H1 (cell line): ENCODE data around the gene PRRG3. TPM values are rescaled to one million over a fixed set of nuclear protein-coding genes. Genes with fewer than 3 reads are reported as not detected.

Experiments used
- CTCF ChIA-PET: fragments of 300-600 bp; sonication (Branson Sonifier 250); formaldehyde crosslinking; loops from one replicate; lab custom pipeline; 2021; ENCODE audit not compliant: partially characterized antibody; lab: Charles Lee
- POLR2A ChIA-PET: fragments of 300-600 bp; sonication (Branson Sonifier 250); formaldehyde crosslinking; loops from one replicate; lab custom pipeline; 2021; ENCODE audit warnings: inconsistent platforms; ENCODE audit not compliant: partially characterized antibody; lab: Charles Lee
- DNase-seq, 2 experiments: peaks; one replicate each; pipeline versions ENCODE4 v3.0.0 to v3.0.0-alpha.2; 2010 to 2022; ENCODE audit warnings: low spot score in 2 of 2, low read depth in 1 of 2, mixed read lengths in 1 of 2
- FAIRE-seq: peaks from 2 replicates; lab custom pipeline; 2011; peaks lifted over from hg19 to GRCh38; lab: Jason Lieb, UNC
- H2AFZ ChIP-seq: 2 replicates; pipeline ENCODE4 v1.8.1; 2012; ENCODE audit warnings: low read length, inconsistent platforms
- H2AK5ac ChIP-seq: 2 replicates; pipeline ENCODE4 v1.6.1; 2013; ENCODE audit warnings: low read depth, low read length
- H2BK120ac ChIP-seq: replicated peaks from 2 replicates; pipeline ENCODE3; 2013; ENCODE audit warnings: low read depth, low read length, inconsistent platforms
- H2BK12ac ChIP-seq: 2 replicates; pipeline ENCODE4 v1.6.1; 2013; ENCODE audit warnings: low read depth, low read length
- H2BK15ac ChIP-seq: 2 replicates; pipeline ENCODE4 v1.6.1; 2013; ENCODE audit warnings: low read length
- H2BK20ac ChIP-seq: 2 replicates; pipeline ENCODE4 v1.6.1; 2013; ENCODE audit warnings: low read length
- H2BK5ac ChIP-seq: 2 replicates; pipeline ENCODE4 v1.6.1; 2013; ENCODE audit warnings: low read depth, low read length
- H3K14ac ChIP-seq: 2 replicates; pipeline ENCODE4 v1.6.1; 2013; ENCODE audit warnings: inconsistent platforms; ENCODE audit not compliant: insufficient read length
- H3K18ac ChIP-seq: 2 replicates; pipeline ENCODE4 v1.6.1; 2013; ENCODE audit warnings: low read length; ENCODE audit errors: extremely low read depth
- H3K23ac ChIP-seq: 2 replicates; pipeline ENCODE4 v1.6.1; 2013; ENCODE audit warnings: inconsistent platforms; ENCODE audit not compliant: insufficient read length
- H3K23me2 ChIP-seq: 2 replicates; pipeline ENCODE4 v1.6.1; 2013; ENCODE audit warnings: low read depth, low read length
- H3K27ac ChIP-seq: 2 replicates; pipeline ENCODE4 v1.6.1; 2011; ENCODE audit warnings: low read depth, low read length, inconsistent platforms
- H3K27me3 ChIP-seq, 4 experiments: replicated peaks in 1 of 4; 1 replicate in 1 of 4; 2 replicates in 3 of 4; pipeline versions ENCODE4 v1.6.1 to v1.8.1; 2011 to 2013; ENCODE audit warnings: low read length in 3 of 4, mild to moderate bottlenecking in 3 of 4, inconsistent platforms in 2 of 4, mixed read lengths in 2 of 4, moderate library complexity in 1 of 4; ENCODE audit not compliant: control insufficient read depth in 3 of 4, insufficient read depth in 3 of 4; ENCODE audit errors: extremely low read depth in 1 of 4
- H3K36me3 ChIP-seq, 4 experiments: 2 replicates each; pipeline versions ENCODE4 v1.6.1 to v1.8.1; 2011 to 2013; ENCODE audit warnings: mild to moderate bottlenecking in 4 of 4, low read length in 3 of 4, moderate library complexity in 2 of 4, control low read depth in 1 of 4, inconsistent platforms in 1 of 4; ENCODE audit not compliant: insufficient read depth in 4 of 4, control insufficient read depth in 2 of 4
- H3K4ac ChIP-seq: replicated peaks from 2 replicates; pipeline ENCODE3; 2013; ENCODE audit warnings: low read length, low read depth, mixed read lengths, inconsistent platforms; ENCODE audit not compliant: insufficient read length
- H3K4me1 ChIP-seq, 4 experiments: replicated peaks in 1 of 4; 1 replicate in 1 of 4; 2 replicates in 3 of 4; pipeline versions ENCODE4 v1.6.1 to v1.8.1; 2011 to 2013; ENCODE audit warnings: low read length in 3 of 4, inconsistent platforms in 2 of 4, mixed read lengths in 1 of 4; ENCODE audit not compliant: insufficient read depth in 4 of 4, control insufficient read depth in 3 of 4
- H3K4me2 ChIP-seq, 2 experiments: 2 replicates each; pipeline versions ENCODE4 v1.6.1 to v1.8.1; 2011 to 2013; ENCODE audit warnings: low read depth in 2 of 2, low read length in 2 of 2, control low read depth in 1 of 2, inconsistent platforms in 1 of 2, mild to moderate bottlenecking in 1 of 2; ENCODE audit not compliant: insufficient read depth in 1 of 2
- H3K4me3 ChIP-seq, 4 experiments: fragments of 200-600, 300-600 bp in 1 of 4; sonication (generic), shearing (Covaris generic), sonication (Bioruptor Twin) in 1 of 4; 2 replicates each; pipeline versions ENCODE4 v1.5.1 to v1.8.1; 2011 to 2016; ENCODE audit warnings: low read length in 4 of 4, low read depth in 3 of 4, control low read depth in 2 of 4, inconsistent platforms in 2 of 4, mild to moderate bottlenecking in 2 of 4, mixed read lengths in 1 of 4, moderate library complexity in 1 of 4; ENCODE audit not compliant: insufficient read depth in 2 of 4; ENCODE audit errors: extremely low read depth in 1 of 4
- H3K56ac ChIP-seq: replicated peaks from 2 replicates; pipeline ENCODE3; 2013; ENCODE audit warnings: low read depth, mild to moderate bottlenecking, mixed read lengths, low read length, inconsistent platforms; ENCODE audit not compliant: insufficient read length
- H3K79me1 ChIP-seq: 2 replicates; pipeline ENCODE4 v1.6.1; 2013; ENCODE audit warnings: low read depth, low read length, control low read depth
- H3K79me2 ChIP-seq, 2 experiments: 2 replicates each; pipeline versions ENCODE4 v1.6.1 to v1.8.1; 2012 to 2013; ENCODE audit warnings: low read length in 2 of 2, mild to moderate bottlenecking in 2 of 2, inconsistent platforms in 1 of 2; ENCODE audit not compliant: insufficient read depth in 2 of 2, control insufficient read depth in 1 of 2
- H3K9ac ChIP-seq, 4 experiments: replicated peaks in 1 of 4; 1 replicate in 1 of 4; 2 replicates in 3 of 4; pipeline versions ENCODE4 v1.6.1 to v1.8.1; 2011 to 2013; ENCODE audit warnings: low read depth in 3 of 4, low read length in 3 of 4, control low read depth in 2 of 4, mild to moderate bottlenecking in 2 of 4, moderate library complexity in 2 of 4, inconsistent platforms in 1 of 4; ENCODE audit errors: extremely low read depth in 1 of 4
- H3K9me3 ChIP-seq, 2 experiments: 2 replicates each; pipeline versions ENCODE4 v1.6.1 to v1.8.1; 2012 to 2013; ENCODE audit warnings: mild to moderate bottlenecking in 2 of 2, moderate library complexity in 2 of 2, control low read depth in 1 of 2, inconsistent platforms in 1 of 2, low read depth in 1 of 2, low read length in 1 of 2, mixed read lengths in 1 of 2; ENCODE audit not compliant: insufficient read depth in 2 of 2
- H4K20me1 ChIP-seq, 2 experiments: replicated peaks in 1 of 2; 2 replicates each; pipeline versions ENCODE3 to v1.8.1; 2011 to 2013; ENCODE audit warnings: inconsistent platforms in 2 of 2, low read length in 2 of 2, mild to moderate bottlenecking in 1 of 2; ENCODE audit not compliant: insufficient read depth in 2 of 2, control insufficient read depth in 1 of 2
- H4K5ac ChIP-seq: 2 replicates; pipeline ENCODE4 v1.6.1; 2013; ENCODE audit warnings: low read length, low read depth, mixed read lengths, inconsistent platforms; ENCODE audit not compliant: insufficient read length
- H4K8ac ChIP-seq: 2 replicates; pipeline ENCODE4 v1.8.0; 2013; ENCODE audit warnings: mild to moderate bottlenecking, moderate library complexity, low read length, inconsistent platforms; ENCODE audit not compliant: insufficient read depth; ENCODE audit errors: extremely low read depth
- H4K91ac ChIP-seq: replicated peaks from 2 replicates; pipeline ENCODE3; 2013; ENCODE audit warnings: low read length, mixed read lengths, inconsistent platforms; ENCODE audit not compliant: insufficient read length
- CEBPB ChIP-seq: IDR thresholded peaks from 2 replicates; pipeline ENCODE4 v1.6.1; 2012; ENCODE audit warnings: low read depth, low read length
- CREB1 ChIP-seq: IDR thresholded peaks from 2 replicates; pipeline ENCODE4 v1.6.1; 2012; ENCODE audit warnings: inconsistent platforms
- FOSL1 ChIP-seq: IDR thresholded peaks from 2 replicates; pipeline ENCODE4 v1.6.1; 2011; ENCODE audit warnings: mild to moderate bottlenecking, low read depth, low read length, moderate library complexity; ENCODE audit not compliant: insufficient read depth
- HDAC2 ChIP-seq, 2 experiments: fragments of 300-600 bp in 1 of 2; sonication (generic) in 1 of 2; IDR thresholded peaks; 2 replicates each; pipeline ENCODE4 v1.6.1; 2011 to 2012; ENCODE audit warnings: low read depth in 2 of 2, low read length in 2 of 2, mild to moderate bottlenecking in 2 of 2, moderate library complexity in 2 of 2, borderline replicate concordance in 1 of 2, inconsistent platforms in 1 of 2
- KDM1A ChIP-seq: fragments of 200-600, 300-600 bp; sonication (generic); IDR thresholded peaks from 2 replicates; pipeline ENCODE4 v1.7.1; 2016; ENCODE audit warnings: mild to moderate bottlenecking, low read length, borderline replicate concordance
- NRF1 ChIP-seq: IDR thresholded peaks from 2 replicates; pipeline ENCODE4 v1.6.1; 2011; ENCODE audit warnings: mild to moderate bottlenecking, low read depth, low read length, improper control_type of control experiment
- USF2 ChIP-seq: IDR thresholded peaks from 2 replicates; pipeline ENCODE4 v1.6.1; 2011; ENCODE audit warnings: low read length, improper control_type of control experiment
- WGBS, 2 experiments: shearing (Covaris generic) in 1 of 2; methylation state at CpG; one replicate each; pipeline versions ENCODE4 v1.1.6 to v1.1.7; 2013 to 2015; ENCODE audit warnings: low lambda C conversion rate in 2 of 2, mixed read lengths in 2 of 2, inconsistent platforms in 1 of 2, low coverage in 1 of 2, missing lambda C conversion rate in 1 of 2; ENCODE audit not compliant: insufficient replicate concordance in 2 of 2, insufficient coverage in 1 of 2, insufficient read length in 1 of 2; ENCODE audit errors: extremely low coverage in 1 of 2, missing lambda C conversion rate in 1 of 2; 5-methylcytosine and 5-hydroxymethylcytosine counted together
- polyA plus RNA-seq, 7 experiments: library from polyadenylated mRNA; depleted of rRNA in 3 of 7; stranded (reverse) in 5 of 7; unstranded in 2 of 7; fragments of >200 nt in 5 of 7; fragments of 200-250 nt in 2 of 7; gene quantifications; 1 replicate in 5 of 7; 2 replicates in 1 of 7; 4 replicates in 1 of 7; pipeline versions ENCODE4 v1.2.1 to v1.2.3, GENCODE V29; 2011 to 2013; ENCODE audit warnings: missing spikeins in 2 of 7, mixed read lengths in 2 of 7
- total RNA-seq: library from RNA; stranded (reverse); fragmentation: NEBNext Ultra II Directional; extraction: Animal tissue kit (Norgen Biotek cat#: 25700); gene quantifications from 2 replicates; pipeline ENCODE4 v1.2.1, GENCODE V29; 2021

The PRRG3 gene
- total and polyA plus RNA-seq, 2 of the 8 experiments (the other 6 are each of a cell fraction or from before 2014, with no cell fraction given): 4.2 to 5.4 TPM

- no peak overlapping the region for H3K4ac ChIP-seq
- H2BK120ac ChIP-seq: no peak overlapping the region
- 94% methylated on average over 19 of the region's 21 CpGs; no CpG with 5 or more reads in 1 of the 2 experiments for WGBS, 2 experiments
- no peak overlapping the region for H3K27ac ChIP-seq
- FAIRE-seq: no peak
- H3K23me2 ChIP-seq: no peaks in the 10 kb centered on the region
- no peak overlapping the region for H3K4me3 ChIP-seq
- no peak overlapping the region for H2BK20ac ChIP-seq
- H3K23ac ChIP-seq: no peak overlapping the region
- no peak for DNase-seq
- H2BK12ac ChIP-seq: no peak overlapping the region
- POLR2A ChIA-PET: no interaction called here
- H3K18ac ChIP-seq: no peak overlapping the region
- H2AK5ac ChIP-seq: no peak overlapping the region
- H2BK15ac ChIP-seq: no peak overlapping the region
- no peak overlapping the region for H4K91ac ChIP-seq
- no peak overlapping the region for H2AFZ ChIP-seq
- no peaks in the 10 kb centered on the region for H3K27me3 ChIP-seq
- TF ChIP-seq FOSL1 (no peak), KDM1A (no peak), CREB1 (no peak), CEBPB (no peak), USF2 (no peak), NRF1 (no peak), HDAC2 (IDR thresholded peaks at IDR 0.05; ENCODE audit: borderline replicate concordance in 1 of 2, low read depth in 2 of 2, low read length in 2 of 2) (no peak)
- TF ChIP-seq, all 59 proteins: peak for 0
- H3K36me3 ChIP-seq: no peaks in the 10 kb centered on the region
- H3K4me1 ChIP-seq: no peaks in the 10 kb centered on the region
- no peaks in the 10 kb centered on the region for H3K9me3 ChIP-seq
- no peaks in the 10 kb centered on the region for H3K79me2 ChIP-seq
- no peak overlapping the region for H3K4me2 ChIP-seq
- H2BK5ac ChIP-seq: no peak overlapping the region
- no peaks in the 10 kb centered on the region for H3K79me1 ChIP-seq
- H3K9ac ChIP-seq: no peak overlapping the region
- no peak overlapping the region for H3K56ac ChIP-seq
- H4K5ac ChIP-seq: no peak overlapping the region
- CTCF ChIA-PET: interaction anchor here (1.0 to 1.1 kb wide), 2 partner anchors 10 to 889 kb away, joined by 3 to 4 read pairs; no protein-coding TSS in a partner anchor
- H4K20me1 ChIP-seq: no peaks in the 10 kb centered on the region
- no peak overlapping the region; the same call in 1 of the 2 replicates for H4K8ac ChIP-seq
- no peak overlapping the region for H3K14ac ChIP-seq
These were observed 48.6 kb downstream of the PRRG3 start for GRCh38 chrX:151743651-151744470.
